ENCODE data around the gene NOPCHAP1.

The NOPCHAP1 gene

GRCh38 chr12:105018776-105019175 is 32.7 kb downstream of the NOPCHAP1 start:
- no peak for DNase-seq (ENCODE audit: low read depth)
- no peak for TF ChIP-seq CTCF (conservative IDR thresholded peaks at IDR 0.05; ENCODE audit: low read length)
- H3K4me3 ChIP-seq (ENCODE audit: low read length) = no peak overlapping the region

- H3K4me3 ChIP-seq (ENCODE audit: low read length) = no peak overlapping the region
- TF ChIP-seq CTCF (conservative IDR thresholded peaks at IDR 0.05; ENCODE audit: low read length) = no peak
- DNase-seq (ENCODE audit: low read depth) = no peak
These were observed 34.3 kb downstream of the NOPCHAP1 start for GRCh38 chr12:105020241-105020962.

GRCh38 chr12:105024928-105025327 is 38.8 kb downstream of the NOPCHAP1 start:
- no peak for DNase-seq (ENCODE audit: low read depth)
- no peak for TF ChIP-seq CTCF (conservative IDR thresholded peaks at IDR 0.05; ENCODE audit: low read length)
- no peak overlapping the region for H3K4me3 ChIP-seq (ENCODE audit: low read length)

DNA sequence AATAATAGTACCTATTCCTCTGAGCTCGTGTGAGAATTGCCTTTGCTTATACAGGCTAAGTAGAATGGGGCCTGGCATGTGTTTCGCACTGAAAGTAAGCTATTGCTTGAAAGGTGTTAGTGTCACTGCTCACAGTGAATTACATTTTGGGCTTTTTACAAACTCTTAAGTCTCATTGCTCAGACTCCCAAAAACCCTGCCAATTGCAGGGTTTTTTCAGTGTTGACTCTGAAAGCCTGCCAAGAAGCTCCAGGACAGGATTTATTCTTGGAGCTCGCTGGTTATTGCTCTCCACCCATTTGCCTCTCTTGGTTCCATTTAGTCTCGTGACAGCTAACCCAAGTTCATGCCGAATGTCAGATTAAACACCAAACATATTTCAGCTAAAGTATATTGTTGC is 39.8 kb downstream of the NOPCHAP1 start:
- no peak overlapping the region for H3K4me3 ChIP-seq (ENCODE audit: low read length)
- no peak for TF ChIP-seq CTCF (conservative IDR thresholded peaks at IDR 0.05; ENCODE audit: low read length)
- DNase-seq (ENCODE audit: low read depth) = peak; percentile 75

- no peak overlapping the region for H3K4me3 ChIP-seq (ENCODE audit: low read length)
- no peak for DNase-seq (ENCODE audit: low read depth)
- TF ChIP-seq CTCF (conservative IDR thresholded peaks at IDR 0.05; ENCODE audit: low read length) = no peak
These were observed 40.3 kb downstream of the NOPCHAP1 start for GRCh38 chr12:105026411-105026810.

GRCh38 chr12:105030820-105031807 is 45.0 kb downstream of the NOPCHAP1 start:
- no peak for DNase-seq (ENCODE audit: low read depth)
- no peak for TF ChIP-seq CTCF (conservative IDR thresholded peaks at IDR 0.05; ENCODE audit: low read length)
- no peak overlapping the region for H3K4me3 ChIP-seq (ENCODE audit: low read length)
